Liver (tissue), 9 donors: ENCODE measurements around the gene CLGN. TPM values are rescaled to one million over a fixed set of nuclear protein-coding genes. Genes with fewer than 3 reads are reported as not detected.

ENCODE experiments used
- DNase-seq: peaks from one replicate; pipeline ENCODE4 v3.0.0-alpha.2; 2017; ENCODE audit warnings: low spot score
- H3K27ac ChIP-seq, 2 donors: one replicate each; pipeline ENCODE4 v1.7.0; 2013; ENCODE audit warnings: inconsistent platforms in 2 of 2, low read length in 2 of 2, control low read depth in 1 of 2, low read depth in 1 of 2, mild to moderate bottlenecking in 1 of 2
- H3K27me3 ChIP-seq, 4 donors: one replicate each; pipeline versions ENCODE4 v1.6.1 to v1.7.0; 2013; ENCODE audit warnings: low read length in 3 of 4, inconsistent platforms in 1 of 4, mild to moderate bottlenecking in 1 of 4, moderate library complexity in 1 of 4; ENCODE audit not compliant: control insufficient read depth in 4 of 4, insufficient read depth in 4 of 4
- H3K36me3 ChIP-seq, 4 donors: one replicate each; pipeline versions ENCODE4 v1.6.1 to v1.7.0; 2013; ENCODE audit warnings: low read length in 3 of 4, mild to moderate bottlenecking in 3 of 4, low read depth in 1 of 4, moderate library complexity in 1 of 4; ENCODE audit not compliant: control insufficient read depth in 4 of 4, insufficient read depth in 3 of 4
- H3K4me1 ChIP-seq, 4 donors: one replicate each; pipeline versions ENCODE4 v1.6.1 to v1.7.0; 2013; ENCODE audit warnings: low read length in 3 of 4, mild to moderate bottlenecking in 3 of 4, moderate library complexity in 1 of 4; ENCODE audit not compliant: control insufficient read depth in 4 of 4, insufficient read depth in 4 of 4
- H3K4me3 ChIP-seq, 3 donors: one replicate each; pipeline versions ENCODE4 v1.6.1 to v1.7.0; 2013; ENCODE audit warnings: low read length in 3 of 3, control low read depth in 1 of 3, low read depth in 1 of 3, mild to moderate bottlenecking in 1 of 3
- H3K9ac ChIP-seq, 2 donors: one replicate each; pipeline ENCODE4 v1.7.0; 2013; ENCODE audit warnings: low read length in 2 of 2, mild to moderate bottlenecking in 2 of 2, moderate library complexity in 2 of 2, control low read depth in 1 of 2, low read depth in 1 of 2
- H3K9me3 ChIP-seq, 4 donors: one replicate each; pipeline versions ENCODE4 v1.6.1 to v1.7.0; 2013; ENCODE audit warnings: low read length in 3 of 4; ENCODE audit not compliant: control insufficient read depth in 4 of 4
- EGR1 ChIP-seq, 2 donors: IDR thresholded peaks; 2 replicates each; pipeline ENCODE4 v1.6.1; 2016 to 2018; ENCODE audit warnings: antibody characterized with exemption in 2 of 2, low read depth in 2 of 2
- FOXA1 ChIP-seq: IDR thresholded peaks from 2 replicates; pipeline ENCODE4 v1.6.1; 2016; ENCODE audit warnings: antibody characterized with exemption
- GABPA ChIP-seq, 2 donors: IDR thresholded peaks in 1 of 2; conservative IDR thresholded peaks in 1 of 2; 2 replicates each; pipeline ENCODE4 v1.6.1; 2016; ENCODE audit warnings: antibody characterized with exemption in 2 of 2, mild to moderate bottlenecking in 1 of 2, moderate library complexity in 1 of 2
- HNF4A ChIP-seq, 2 donors: conservative IDR thresholded peaks; 2 replicates each; pipeline ENCODE4 v1.6.1; 2016; ENCODE audit warnings: antibody characterized with exemption in 2 of 2, mild to moderate bottlenecking in 2 of 2
- REST ChIP-seq: IDR thresholded peaks from 2 replicates; pipeline ENCODE4 v1.6.1; 2016; ENCODE audit warnings: antibody characterized with exemption, mild to moderate bottlenecking
- RXRA ChIP-seq, 2 donors: IDR thresholded peaks; 2 replicates each; pipeline ENCODE4 v1.6.1; 2017 to 2018; ENCODE audit warnings: antibody characterized with exemption in 2 of 2, mild to moderate bottlenecking in 1 of 2
- YY1 ChIP-seq: IDR thresholded peaks from 2 replicates; pipeline ENCODE4 v1.6.1; 2016; ENCODE audit warnings: antibody characterized with exemption, mild to moderate bottlenecking
- WGBS: extraction: QIAGEN DNeasy Blood & Tissue Kit; methylation state at CpG from one replicate; pipeline ENCODE4 v1.1.7; 2013; 5-methylcytosine and 5-hydroxymethylcytosine counted together
- polyA plus RNA-seq, 2 donors: library from polyadenylated mRNA; stranded (reverse) in 1 of 2; unstranded in 1 of 2; fragments of 200-250 nt in 1 of 2; fragments of >200 nt in 1 of 2; fragmentation: Nextera tagmentation in 1 of 2; extraction: Ambion mirVana in 1 of 2; gene quantifications; one replicate each; pipeline versions ENCODE4 v1.2.1 to v1.2.3, GENCODE V29; 2013 to 2015
- total RNA-seq, 2 donors: library from RNA; depleted of rRNA; stranded (reverse); fragments of >200 nt; gene quantifications; one replicate each; pipeline ENCODE4 v1.2.3, GENCODE V29; 2014
- donor health status: healthy.
- donor health status: healthy.
- donor health status: healthy.
- donor health status: healthy.
- donor health status: healthy.

The CLGN gene
- total and polyA plus RNA-seq, 4 donors, result 1.0 to 8.2 (median 5.0) TPM

- Histone ChIP-seq H3K27ac (no peak overlapping the region), H3K4me3 (peak overlapping the region in 2 of 3 donors; percentile 6 to 12), H3K36me3 (no peaks in the 10 kb centered on the region), H3K9me3 (no peaks in the 10 kb centered on the region), H3K4me1 (peaks cover 0 to 5% (median 3%) of the 10 kb centered on the region in 4 donors), H3K27me3 (no peaks in the 10 kb centered on the region), H3K9ac (no peak overlapping the region)
- DNase-seq, result no peak
- 11% methylated on average over 5 of the region's 5 CpGs for WGBS
- TF ChIP-seq GABPA (IDR thresholded peaks at IDR 0.05 in 1 of 2, conservative IDR thresholded peaks at IDR 0.05 in 1 of 2) (peak in 1 of 2 donors; percentile 26), HNF4A (conservative IDR thresholded peaks at IDR 0.05) (peak in 1 of 2 donors; percentile 19), RXRA (IDR thresholded peaks at IDR 0.05) (no peak), YY1 (peak; percentile 46), EGR1 (IDR thresholded peaks at IDR 0.05; ENCODE audit: low read depth in 2 of 2) (no peak)
Observed at GRCh38 chr4:140343303-140343702, 84.1 kb downstream of the CLGN start.

DNA sequence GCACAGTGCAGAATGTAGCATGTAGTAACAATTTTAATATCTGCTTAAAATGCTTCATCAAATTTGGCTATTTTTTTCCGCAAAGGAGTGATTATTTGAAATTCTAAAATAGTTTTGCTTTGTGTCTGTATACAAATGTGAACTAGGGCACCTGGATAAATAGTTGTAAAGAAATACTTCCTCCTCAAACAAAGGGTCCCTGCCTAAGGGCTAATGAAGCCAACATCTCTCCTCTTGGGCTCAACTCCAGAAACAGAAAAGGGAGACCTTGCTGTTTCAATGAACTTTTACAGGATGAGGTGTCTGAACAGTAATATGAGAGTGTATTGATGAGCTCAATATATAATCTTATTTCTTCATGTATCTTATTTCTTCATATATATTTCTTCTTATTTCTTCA lies 84.8 kb downstream of the CLGN start:
- no peak for DNase-seq
- TF ChIP-seq REST (no peak), FOXA1 (no peak)
- Histone ChIP-seq H3K4me1 (peaks cover 0 to 5% (median 3%) of the 10 kb centered on the region in 4 donors), H3K27ac (no peak overlapping the region), H3K36me3 (no peaks in the 10 kb centered on the region), H3K4me3 (no peak overlapping the region), H3K27me3 (no peaks in the 10 kb centered on the region), H3K9me3 (no peaks in the 10 kb centered on the region), H3K9ac (no peak overlapping the region)
- 94% methylated on average over 1 of the region's 1 CpG for WGBS

Other genes starting within 250 kb of the CLGN start
- gene SCOC, start 54.0 kb downstream of the CLGN start, total RNA-seq, result 10 to 100 TPM; 22.4 to 22.7 TPM
- gene SCOC, start 54.0 kb downstream of the CLGN start, polyA plus RNA-seq, result 10 to 100 TPM; 31.7 to 35.0 TPM
- gene MGAT4D, start 70.6 kb upstream of the CLGN start, total RNA-seq, result not detected
- gene MGAT4D, start 70.6 kb upstream of the CLGN start, polyA plus RNA-seq, result not detected
- 10 to 100 TPM; 18.5 to 20.0 TPM for gene ELMOD2, start 96.5 kb upstream of the CLGN start, total RNA-seq
- gene ELMOD2, start 96.5 kb upstream of the CLGN start, polyA plus RNA-seq, result 10 to 100 TPM in 1 of 2 donors, 1 to 10 TPM in 1; 6.6 to 13.0 TPM
- gene UCP1, start 141.3 kb upstream of the CLGN start, total RNA-seq, result not detected
- gene UCP1, start 141.3 kb upstream of the CLGN start, polyA plus RNA-seq, result not detected